GM12878 (cell line): ENCODE data around the gene RSKR. TPM values are rescaled to one million over a fixed set of nuclear protein-coding genes. Genes with fewer than 3 reads are reported as not detected.

ENCODE experiments used
- ATAC-seq: fragments of 200-7000 bp; cut with Tn5 transposase; 3 replicates; pipeline ENCODE4 v1.9.1; 2020; ENCODE audit warnings: mild to moderate bottlenecking, moderate library complexity
- BruUV-seq: library from RNA; stranded (reverse); fragments of 400-500 nt; replicated peaks from 2 replicates; lab custom pipeline; 2021; lab: Mats Ljungman, UMichigan
- CTCF ChIA-PET: fragments of 300-600 bp; sonication (Branson Sonifier 250); formaldehyde crosslinking; extraction: SDS; loops from one replicate; lab custom pipeline; 2021; ENCODE audit warnings: inconsistent platforms; lab: Yijun Ruan, JAX
- POLR2A ChIA-PET: fragments of 350-600 bp; formaldehyde crosslinking; extraction: SDS; loops from one replicate; lab custom pipeline; 2021; ENCODE audit warnings: inconsistent platforms; lab: Charles Lee
- RAD21 ChIA-PET: fragments of 300-600 bp; sonication (Branson Sonifier 250); formaldehyde crosslinking; loops from one replicate; lab custom pipeline; 2023; ENCODE audit warnings: antibody characterized with exemption; ENCODE audit not compliant: unreplicated experiment; lab: Charles Lee
- SMC1A ChIA-PET: fragments of 300-600 bp; sonication (Branson Sonifier 250); formaldehyde crosslinking; loops from one replicate; lab custom pipeline; 2023; ENCODE audit not compliant: unreplicated experiment, uncharacterized antibody; lab: Charles Lee
- DNase-seq: peaks from one replicate; pipeline ENCODE4 v3.0.0-alpha.2; 2011; ENCODE audit warnings: low read depth, low spot score
- FAIRE-seq: peaks from 3 replicates; lab custom pipeline; 2011; peaks lifted over from hg19 to GRCh38; lab: Jason Lieb, UNC
- H2AFZ ChIP-seq: 2 replicates; pipeline ENCODE4 v1.6.0; 2011; ENCODE audit warnings: low read depth, low read length, control low read depth; ENCODE audit not compliant: control insufficient read depth
- H3K27ac ChIP-seq: 2 replicates; pipeline ENCODE4 v1.5.1; 2011; ENCODE audit warnings: control low read depth; ENCODE audit not compliant: control insufficient read depth, insufficient read depth
- H3K27me3 ChIP-seq, 2 experiments: replicated peaks in 1 of 2; 2 replicates each; pipeline versions ENCODE4 v1.6.0 to v1.6.1; 2011; ENCODE audit warnings: low read length in 1 of 2; ENCODE audit not compliant: control insufficient read depth in 2 of 2, insufficient read depth in 2 of 2
- H3K36me3 ChIP-seq, 2 experiments: 2 replicates each; pipeline ENCODE4 v1.5.1; 2011; ENCODE audit warnings: low read length in 1 of 2; ENCODE audit not compliant: control insufficient read depth in 2 of 2, insufficient read depth in 2 of 2
- H3K4me1 ChIP-seq: 2 replicates; pipeline ENCODE4 v1.6.1; 2011; ENCODE audit warnings: mild to moderate bottlenecking, low read length, moderate library complexity, mixed read lengths; ENCODE audit not compliant: control insufficient read depth, insufficient read depth
- H3K4me2 ChIP-seq: 2 replicates; pipeline ENCODE4 v1.6.0; 2011; ENCODE audit warnings: control low read depth; ENCODE audit not compliant: control insufficient read depth, insufficient read depth
- H3K4me3 ChIP-seq: fragments of 200-600 bp; sonication (generic); 2 replicates; pipeline ENCODE4 v1.5.1; 2016
- H3K79me2 ChIP-seq: 2 replicates; pipeline ENCODE4 v1.6.0; 2011; ENCODE audit warnings: low read length; ENCODE audit not compliant: control insufficient read depth, insufficient read depth
- H3K9ac ChIP-seq: 2 replicates; pipeline ENCODE4 v1.8.0; 2011; ENCODE audit warnings: low read length, control low read depth, mixed read lengths; ENCODE audit not compliant: control insufficient read depth, insufficient read depth
- H3K9me3 ChIP-seq: replicated peaks from 3 replicates; pipeline ENCODE4 v1.5.1; 2011; ENCODE audit warnings: mild to moderate bottlenecking, low read length; ENCODE audit not compliant: control insufficient read depth, insufficient read depth
- H4K20me1 ChIP-seq: 2 replicates; pipeline ENCODE4 v1.6.0; 2011; ENCODE audit not compliant: control insufficient read depth, insufficient read depth
- CHD2 ChIP-seq: IDR thresholded peaks from 2 replicates; pipeline ENCODE4 v1.6.1; 2011; ENCODE audit warnings: low read depth, low read length, improper control_type of control experiment, borderline replicate concordance
- E4F1 ChIP-seq: fragments of 450-650 bp; IDR thresholded peaks from 2 replicates; pipeline ENCODE4 v1.6.1; 2018; ENCODE audit warnings: borderline replicate concordance, mild to moderate bottlenecking; ENCODE audit not compliant: partially characterized antibody
- EED ChIP-seq: sonication (generic); IDR thresholded peaks from 2 replicates; pipeline ENCODE4 v1.6.1; 2016; ENCODE audit warnings: antibody characterized with exemption, low read depth
- ETV6 ChIP-seq, 2 experiments: fragments of 450-650 bp in 1 of 2; IDR thresholded peaks in 1 of 2; conservative IDR thresholded peaks in 1 of 2; 2 replicates each; pipeline ENCODE4 v1.6.1; 2014; ENCODE audit warnings: antibody characterized with exemption in 1 of 2, borderline replicate concordance in 1 of 2, low read depth in 1 of 2, mild to moderate bottlenecking in 1 of 2, moderate library complexity in 1 of 2
- GATAD2B ChIP-seq: fragments of 450-650 bp; conservative IDR thresholded peaks from 2 replicates; pipeline ENCODE4 v1.6.1; 2017; ENCODE audit warnings: low read depth, mild to moderate bottlenecking, moderate library complexity
- MYB ChIP-seq: fragments of 150-350 bp; IDR thresholded peaks from 2 replicates; pipeline ENCODE4 v1.6.1; 2014; ENCODE audit warnings: mild to moderate bottlenecking, low read depth, low read length, borderline replicate concordance
- NFXL1 ChIP-seq: fragments of 450-650 bp; IDR thresholded peaks from 2 replicates; pipeline ENCODE4 v1.6.1; 2017; ENCODE audit warnings: antibody characterized with exemption, mild to moderate bottlenecking, borderline replicate concordance
- RB1 ChIP-seq: fragments of 450-650 bp; formaldehyde crosslinking; IDR thresholded peaks from 2 replicates; pipeline ENCODE4 v1.6.1; 2017; ENCODE audit warnings: mild to moderate bottlenecking, borderline replicate concordance
- SIN3A ChIP-seq: IDR thresholded peaks from 2 replicates; pipeline ENCODE4 v1.6.1; 2012; ENCODE audit warnings: low read depth, low read length, improper control_type of control experiment
- SUZ12 ChIP-seq: fragments of 200-600 bp; sonication (generic); IDR thresholded peaks from one replicate; pipeline ENCODE4 v1.6.1; 2018; ENCODE audit warnings: antibody characterized with exemption, mild to moderate bottlenecking; ENCODE audit not compliant: unreplicated experiment
- WRNIP1 ChIP-seq: IDR thresholded peaks from 2 replicates; pipeline ENCODE4 v1.6.1; 2011; ENCODE audit warnings: low read depth, low read length, improper control_type of control experiment, borderline replicate concordance
- YY1 ChIP-seq: IDR thresholded peaks from 2 replicates; pipeline ENCODE4 v1.6.1; 2011; ENCODE audit warnings: low read depth, mild to moderate bottlenecking, low read length
- ZBTB33 ChIP-seq: fragments of 450-650 bp; IDR thresholded peaks from 2 replicates; pipeline ENCODE4 v1.6.1; 2017; ENCODE audit warnings: mild to moderate bottlenecking
- ZNF207 ChIP-seq: fragments of 450-650 bp; IDR thresholded peaks from 2 replicates; pipeline ENCODE4 v1.6.1; 2014; ENCODE audit warnings: antibody characterized with exemption, mild to moderate bottlenecking, borderline replicate concordance
- WGBS: methylation state at CpG from one replicate; pipeline ENCODE4 v1.1.6; 2016; ENCODE audit warnings: low lambda C conversion rate; ENCODE audit not compliant: insufficient replicate concordance, insufficient coverage; ENCODE audit errors: missing lambda C conversion rate; 5-methylcytosine and 5-hydroxymethylcytosine counted together
- in situ Hi-C: fragments of 300-500 bp; cut with MboI; formaldehyde crosslinking; loops from 9 replicates; pipeline ENCODE4 v1.14.3; 2018; ENCODE audit warnings: mixed read lengths
- intact Hi-C: fragments of 100-400 bp; cut with micrococcal nuclease; formaldehyde crosslinking; loops from one replicate; pipeline ENCODE4 v1.14.2; 2022; ENCODE audit not compliant: unreplicated experiment
- polyA plus RNA-seq, 11 experiments: library from polyadenylated mRNA; depleted of rRNA in 4 of 11; unstranded in 6 of 11; stranded (reverse) in 5 of 11; fragments of >200 nt; fragmentation: Nextera tagmentation in 4 of 11; fragmentation: Illumina TruSeq in 1 of 11; extraction: Ambion mirVana in 4 of 11; extraction: Trizol in 1 of 11; gene quantifications; 1 replicate in 1 of 11; 2 replicates in 10 of 11; pipeline versions ENCODE4 v1.2.1 to v1.2.3, GENCODE V29; 2011 to 2016; ENCODE audit warnings: inconsistent platforms in 2 of 11, missing spikeins in 2 of 11, low read depth in 1 of 11
- total RNA-seq, 4 experiments: library from RNA; depleted of rRNA in 3 of 4; stranded (reverse); fragments of >200 nt in 3 of 4; fragmentation: Illumina TruSeq in 1 of 4; extraction: Trizol in 1 of 4; gene quantifications; 2 replicates each; pipeline versions ENCODE4 v1.2.1 to v1.2.3, GENCODE V29; 2013 to 2021

Gene RSKR
- total and polyA plus RNA-seq, 10 of the 15 experiments (the other 5 are each of a cell fraction or from before 2014, with no cell fraction given) = 0.52 to 22.4 (median 8.7) TPM

- TSS peak; percentile 84 for BruUV-seq
- WGBS = under 1% methylated on average over 65 of the region's 66 CpGs
- peak within 1 kb of the TSS; percentile 99 for H2AFZ ChIP-seq
- H3K9ac ChIP-seq = peak within 1 kb of the TSS; percentile 99
- intact Hi-C loops (loop anchor here (5.0 kb wide), 1 partner anchor 55 kb away; the partner anchor contains the start of genes RAB34 and RPL23A), in situ Hi-C loops (no loop called here)
- SMC1A ChIA-PET = interaction anchor here (0.7 to 2.1 kb wide), 7 partner anchors 15 to 84 kb away, joined by 3 to 15 read pairs (median 4); partner anchors contain the start of genes BLTP2 and PROCA1
- RAD21 ChIA-PET = interaction anchor here (0.7 to 2.9 kb wide), 10 partner anchors 9 to 929 kb away, joined by 3 to 18 read pairs (median 5); partner anchors contain the start of genes BLTP2, PROCA1, RPL23A and TLCD1
- H3K4me2 ChIP-seq = peak within 1 kb of the TSS; percentile 71
- DNase-seq = peak; percentile 72
- peaks cover 3% of the 10 kb centered on the region; the same call in 1 of the 2 replicates for H3K4me1 ChIP-seq
- peaks cover 64% of the 10 kb centered on the region for H3K79me2 ChIP-seq
- H3K27me3 ChIP-seq = no peaks in the 10 kb centered on the region
- no peaks in the 10 kb centered on the region for H4K20me1 ChIP-seq
- peak; percentile 85 for FAIRE-seq
- H3K36me3 ChIP-seq = peaks cover 2 to 8% of the 10 kb centered on the region in 2 experiments; a peak in 3 of 4 replicates
- ATAC-seq = peak; percentile 89
- peak within 1 kb of the TSS; percentile 98 for H3K4me3 ChIP-seq
- H3K9me3 ChIP-seq = no peaks in the 10 kb centered on the region
- CTCF ChIA-PET = interaction anchor here (0.6 to 4.5 kb wide), 10 partner anchors 14 to 629 kb away, joined by 3 to 84 read pairs (median 4); partner anchors contain the start of genes BLTP2 and RPL23A
- H3K27ac ChIP-seq = peak within 1 kb of the TSS; percentile 100
- POLR2A ChIA-PET = interaction anchor here (0.6 to 4.9 kb wide), 19 partner anchors 8 to 232 kb away, joined by 3 to 46 read pairs (median 4); partner anchors contain the start of genes BLTP2, PROCA1, RPL23A and TLCD1
- peak; percentile 62; the same call in 1 of the 2 replicates for TF ChIP-seq GATAD2B
- no peak for TF ChIP-seq ZBTB33
- TF ChIP-seq E4F1 = peak; percentile 55
- no peak for TF ChIP-seq WRNIP1
- no peak for TF ChIP-seq EED
- TF ChIP-seq SIN3A = no peak; the same call in 1 of the 2 replicates
- no peak; the same call in 1 of the 2 replicates for TF ChIP-seq CHD2
- TF ChIP-seq SUZ12 = no peak
- TF ChIP-seq YY1 = peak; percentile 83
- TF ChIP-seq MYB = no peak
- TF ChIP-seq ETV6 (conservative IDR thresholded peaks at IDR 0.05 in 1 of 2, IDR thresholded peaks at IDR 0.05 in 1 of 2; ENCODE audit: borderline replicate concordance in 1 of 2, low read depth in 1 of 2) = peak in 1 of 2 experiments; percentile 81; a peak in 2 of 4 replicates
- peak; percentile 74; the same call in 1 of the 2 replicates for TF ChIP-seq RB1
- no peak for TF ChIP-seq NFXL1
- TF ChIP-seq ZNF207 = peak; percentile 29; the same call in 1 of the 2 replicates
Measured at GRCh38 chr17:28661635-28662526, 47.9 kb upstream of the RSKR start, which contains the start of the genes SDF2 and SUPT6H. SDF2 (minus strand) TSS chr17:28661906; CDS start chr17:28661876, 30 bp downstream. SUPT6H (plus strand) TSS chr17:28662205; CDS start chr17:28673402, 11,197 bp downstream.
